ENCODE data around the gene TREML2.
"Not testable (repeated sequence)": the region's sequence is repeated elsewhere in the genome, so short reads cannot be mapped to it uniquely, and the experiment has no call there.

TREML2 gene, protein sequence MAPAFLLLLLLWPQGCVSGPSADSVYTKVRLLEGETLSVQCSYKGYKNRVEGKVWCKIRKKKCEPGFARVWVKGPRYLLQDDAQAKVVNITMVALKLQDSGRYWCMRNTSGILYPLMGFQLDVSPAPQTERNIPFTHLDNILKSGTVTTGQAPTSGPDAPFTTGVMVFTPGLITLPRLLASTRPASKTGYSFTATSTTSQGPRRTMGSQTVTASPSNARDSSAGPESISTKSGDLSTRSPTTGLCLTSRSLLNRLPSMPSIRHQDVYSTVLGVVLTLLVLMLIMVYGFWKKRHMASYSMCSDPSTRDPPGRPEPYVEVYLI

GRCh38 chr6:41200901-41201763 lies at the start of gene TREML2:
TSS of gene TREML2 (minus strand) at chr6:41201149. CDS start at chr6:41201008, 141 bp downstream.
- Histone ChIP-seq H3K27ac (ENCODE audit: low read depth in 2 of 2, low read length in 2 of 2) (peak within 1 kb of the TSS; percentile 6 to 77), H3K36me3 (ENCODE audit: control insufficient read depth in 2 of 2, insufficient read depth in 2 of 2, low read length in 2 of 2) (no peaks in the 10 kb centered on the region), H3K4me3 (ENCODE audit: low read length in 2 of 2) (peak within 1 kb of the TSS in 1 of 2 donors; percentile 49), H3K9me3 (ENCODE audit: control insufficient read depth in 2 of 2, low read length in 2 of 2) (no peaks in the 10 kb centered on the region), H3K27me3 (ENCODE audit: control insufficient read depth in 2 of 2, insufficient read depth in 2 of 2, low read length in 2 of 2) (peaks cover 0 to 4% of the 10 kb centered on the region in 2 donors), H3K4me1 (ENCODE audit: control insufficient read depth in 2 of 2, insufficient read depth in 2 of 2, low read length in 2 of 2) (peaks cover 6 to 9% of the 10 kb centered on the region in 2 donors), H3K9ac (ENCODE audit: low read depth in 1 of 2, low read length in 2 of 2) (no peak within 1 kb of the TSS)

DNA sequence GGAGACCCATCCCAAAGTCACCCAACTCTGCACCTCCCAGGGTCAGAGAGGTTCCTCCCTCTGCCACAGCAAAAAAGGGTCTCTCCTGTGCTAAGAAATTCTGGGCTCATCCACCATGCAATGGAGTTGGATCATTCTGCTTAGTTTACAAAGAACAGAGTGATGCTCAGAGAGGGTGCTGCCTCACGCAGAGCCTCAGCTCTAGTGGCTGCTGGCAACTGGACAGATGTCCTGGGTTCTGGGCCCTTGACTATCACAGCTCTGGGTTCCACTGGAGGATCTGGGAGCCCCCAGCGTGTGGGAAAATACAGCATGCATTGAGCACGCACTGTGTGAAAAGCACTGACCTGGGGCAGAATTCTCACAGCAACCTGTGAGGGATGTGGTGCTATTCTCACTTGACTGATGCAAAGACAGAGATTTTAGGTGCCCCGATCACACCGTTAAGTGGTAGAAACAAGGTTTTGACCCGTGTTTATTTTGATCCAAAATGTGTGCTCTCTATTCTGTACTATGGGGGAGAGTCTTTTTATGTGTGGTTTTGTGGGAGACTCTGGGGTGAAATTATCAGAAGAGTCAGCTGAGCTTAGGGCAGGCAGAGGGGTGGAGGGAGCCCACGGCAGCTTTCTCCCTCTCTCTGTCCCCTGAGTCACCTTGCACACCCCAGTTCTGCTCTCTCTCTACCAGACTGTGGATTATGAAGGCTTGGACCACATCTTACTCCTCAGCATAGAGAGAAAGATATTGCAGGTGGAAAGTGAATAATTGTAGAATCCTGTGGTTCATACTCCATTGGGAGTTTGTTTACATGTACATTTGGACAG lies 47.1 kb upstream of the TREML2 start:
- Histone ChIP-seq H3K4me3 (ENCODE audit: low read length in 2 of 2) (no peak overlapping the region), H3K36me3 (ENCODE audit: control insufficient read depth in 2 of 2, insufficient read depth in 2 of 2, low read length in 2 of 2) (no peaks in the 10 kb centered on the region), H3K9me3 (ENCODE audit: control insufficient read depth in 2 of 2, low read length in 2 of 2) (no peaks in the 10 kb centered on the region), H3K27ac (ENCODE audit: low read depth in 2 of 2, low read length in 2 of 2) (no peak overlapping the region), H3K27me3 (ENCODE audit: control insufficient read depth in 2 of 2, insufficient read depth in 2 of 2, low read length in 2 of 2) (no peaks in the 10 kb centered on the region), H3K9ac (ENCODE audit: low read depth in 1 of 2, low read length in 2 of 2) (no peak overlapping the region), H3K4me1 (ENCODE audit: control insufficient read depth in 2 of 2, insufficient read depth in 2 of 2, low read length in 2 of 2) (no peaks in the 10 kb centered on the region)

GRCh38 chr6:41247288-41247865 lies 46.4 kb upstream of the TREML2 start:
- no peaks in the 10 kb centered on the region for H3K9me3 ChIP-seq (ENCODE audit: control insufficient read depth in 2 of 2, low read length in 2 of 2)
- peaks cover 0 to 2% of the 10 kb centered on the region in 2 donors for H3K27me3 ChIP-seq (ENCODE audit: control insufficient read depth in 2 of 2, insufficient read depth in 2 of 2, low read length in 2 of 2)
- no peak overlapping the region for H3K4me3 ChIP-seq (ENCODE audit: low read length in 2 of 2)
- H3K4me1 ChIP-seq (ENCODE audit: control insufficient read depth in 2 of 2, insufficient read depth in 2 of 2, low read length in 2 of 2), result no peaks in the 10 kb centered on the region
- H3K27ac ChIP-seq (ENCODE audit: low read depth in 2 of 2, low read length in 2 of 2), result no peak overlapping the region
- no peak overlapping the region for H3K9ac ChIP-seq (ENCODE audit: low read depth in 1 of 2, low read length in 2 of 2)
- no peaks in the 10 kb centered on the region for H3K36me3 ChIP-seq (ENCODE audit: control insufficient read depth in 2 of 2, insufficient read depth in 2 of 2, low read length in 2 of 2)

GRCh38 chr6:41246529-41246928 lies 45.6 kb upstream of the TREML2 start:
- H3K9me3 ChIP-seq (ENCODE audit: control insufficient read depth in 2 of 2, low read length in 2 of 2); H3K4me3 ChIP-seq (ENCODE audit: low read length in 2 of 2); H3K4me1 ChIP-seq (ENCODE audit: control insufficient read depth in 2 of 2, insufficient read depth in 2 of 2, low read length in 2 of 2); H3K27ac ChIP-seq (ENCODE audit: low read depth in 2 of 2, low read length in 2 of 2); H3K27me3 ChIP-seq (ENCODE audit: control insufficient read depth in 2 of 2, insufficient read depth in 2 of 2, low read length in 2 of 2); H3K36me3 ChIP-seq (ENCODE audit: control insufficient read depth in 2 of 2, insufficient read depth in 2 of 2, low read length in 2 of 2); H3K9ac ChIP-seq (ENCODE audit: low read depth in 1 of 2, low read length in 2 of 2): not testable (repeated sequence)

- H3K9ac ChIP-seq (ENCODE audit: low read depth in 1 of 2, low read length in 2 of 2), result no peak overlapping the region
- H3K36me3 ChIP-seq (ENCODE audit: control insufficient read depth in 2 of 2, insufficient read depth in 2 of 2, low read length in 2 of 2), result no peaks in the 10 kb centered on the region
- no peaks in the 10 kb centered on the region for H3K4me1 ChIP-seq (ENCODE audit: control insufficient read depth in 2 of 2, insufficient read depth in 2 of 2, low read length in 2 of 2)
- no peak overlapping the region for H3K27ac ChIP-seq (ENCODE audit: low read depth in 2 of 2, low read length in 2 of 2)
- H3K4me3 ChIP-seq (ENCODE audit: low read length in 2 of 2), result no peak overlapping the region
- H3K9me3 ChIP-seq (ENCODE audit: control insufficient read depth in 2 of 2, low read length in 2 of 2), result no peaks in the 10 kb centered on the region
- H3K27me3 ChIP-seq (ENCODE audit: control insufficient read depth in 2 of 2, insufficient read depth in 2 of 2, low read length in 2 of 2), result peaks cover 8 to 17% of the 10 kb centered on the region in 2 donors
These were observed 38.7 kb upstream of the TREML2 start for GRCh38 chr6:41239467-41240159.

DNA sequence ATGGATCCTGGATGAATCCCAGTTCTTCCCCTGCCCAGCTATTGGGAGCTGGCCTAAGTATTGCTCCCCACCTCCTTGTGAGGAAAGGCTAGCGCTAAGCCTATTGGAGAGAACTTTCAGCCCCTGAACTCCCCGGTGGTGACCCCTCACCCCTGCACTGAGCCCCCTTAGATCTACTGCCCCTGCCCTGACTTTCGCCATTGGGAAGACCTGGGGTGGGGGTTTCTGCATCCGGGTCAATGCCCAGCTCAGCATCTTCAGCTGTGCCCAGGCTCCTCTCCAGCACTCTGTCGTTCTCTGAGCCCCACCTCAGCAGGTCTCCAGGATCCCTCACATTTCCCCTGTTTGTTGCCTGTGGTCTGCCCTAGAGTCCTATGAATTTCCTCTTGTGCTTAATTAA lies 36.2 kb upstream of the TREML2 start:
- Histone ChIP-seq H3K9me3 (ENCODE audit: control insufficient read depth in 2 of 2, low read length in 2 of 2) (no peaks in the 10 kb centered on the region), H3K36me3 (ENCODE audit: control insufficient read depth in 2 of 2, insufficient read depth in 2 of 2, low read length in 2 of 2) (no peaks in the 10 kb centered on the region), H3K27me3 (ENCODE audit: control insufficient read depth in 2 of 2, insufficient read depth in 2 of 2, low read length in 2 of 2) (peaks cover 7 to 13% of the 10 kb centered on the region in 2 donors), H3K4me3 (ENCODE audit: low read length in 2 of 2) (no peak overlapping the region), H3K9ac (ENCODE audit: low read depth in 1 of 2, low read length in 2 of 2) (no peak overlapping the region), H3K27ac (ENCODE audit: low read depth in 2 of 2, low read length in 2 of 2) (no peak overlapping the region), H3K4me1 (ENCODE audit: control insufficient read depth in 2 of 2, insufficient read depth in 2 of 2, low read length in 2 of 2) (no peaks in the 10 kb centered on the region)

- H3K4me3 ChIP-seq (ENCODE audit: low read length in 2 of 2), result no peak overlapping the region
- H3K27ac ChIP-seq (ENCODE audit: low read depth in 2 of 2, low read length in 2 of 2), result no peak overlapping the region
- H3K9me3 ChIP-seq (ENCODE audit: control insufficient read depth in 2 of 2, low read length in 2 of 2), result no peaks in the 10 kb centered on the region
- peaks cover 6 to 13% of the 10 kb centered on the region in 2 donors for H3K27me3 ChIP-seq (ENCODE audit: control insufficient read depth in 2 of 2, insufficient read depth in 2 of 2, low read length in 2 of 2)
- no peak overlapping the region for H3K9ac ChIP-seq (ENCODE audit: low read depth in 1 of 2, low read length in 2 of 2)
- H3K36me3 ChIP-seq (ENCODE audit: control insufficient read depth in 2 of 2, insufficient read depth in 2 of 2, low read length in 2 of 2), result no peaks in the 10 kb centered on the region
- no peaks in the 10 kb centered on the region for H3K4me1 ChIP-seq (ENCODE audit: control insufficient read depth in 2 of 2, insufficient read depth in 2 of 2, low read length in 2 of 2)
These were observed 35.3 kb upstream of the TREML2 start for GRCh38 chr6:41236276-41236675.

- no peaks in the 10 kb centered on the region for H3K4me1 ChIP-seq (ENCODE audit: control insufficient read depth in 2 of 2, insufficient read depth in 2 of 2, low read length in 2 of 2)
- H3K27ac ChIP-seq (ENCODE audit: low read depth in 2 of 2, low read length in 2 of 2), result no peak overlapping the region
- no peaks in the 10 kb centered on the region for H3K36me3 ChIP-seq (ENCODE audit: control insufficient read depth in 2 of 2, insufficient read depth in 2 of 2, low read length in 2 of 2)
- no peak overlapping the region for H3K9ac ChIP-seq (ENCODE audit: low read depth in 1 of 2, low read length in 2 of 2)
- no peak overlapping the region for H3K4me3 ChIP-seq (ENCODE audit: low read length in 2 of 2)
- H3K27me3 ChIP-seq (ENCODE audit: control insufficient read depth in 2 of 2, insufficient read depth in 2 of 2, low read length in 2 of 2), result peaks cover 3% of the 10 kb centered on the region in 2 donors
- H3K9me3 ChIP-seq (ENCODE audit: control insufficient read depth in 2 of 2, low read length in 2 of 2), result no peaks in the 10 kb centered on the region
These were observed 31.7 kb upstream of the TREML2 start for GRCh38 chr6:41232667-41233066.

- H3K4me3 ChIP-seq (ENCODE audit: low read length in 2 of 2), result no peak overlapping the region
- H3K36me3 ChIP-seq (ENCODE audit: control insufficient read depth in 2 of 2, insufficient read depth in 2 of 2, low read length in 2 of 2), result no peaks in the 10 kb centered on the region
- no peak overlapping the region for H3K27ac ChIP-seq (ENCODE audit: low read depth in 2 of 2, low read length in 2 of 2)
- no peaks in the 10 kb centered on the region for H3K9me3 ChIP-seq (ENCODE audit: control insufficient read depth in 2 of 2, low read length in 2 of 2)
- no peaks in the 10 kb centered on the region for H3K4me1 ChIP-seq (ENCODE audit: control insufficient read depth in 2 of 2, insufficient read depth in 2 of 2, low read length in 2 of 2)
- H3K27me3 ChIP-seq (ENCODE audit: control insufficient read depth in 2 of 2, insufficient read depth in 2 of 2, low read length in 2 of 2), result peaks cover 3 to 9% of the 10 kb centered on the region in 2 donors
- no peak overlapping the region for H3K9ac ChIP-seq (ENCODE audit: low read depth in 1 of 2, low read length in 2 of 2)
These were observed 30.3 kb upstream of the TREML2 start for GRCh38 chr6:41231246-41231645.

Measured in mucosa of rectum (tissue), 2 donors.